NCI-H748 (cell line): ENCODE results near the gene SYNE2.
"Not testable (repeated sequence)": the region's sequence is repeated elsewhere in the genome, so short reads cannot be mapped to it uniquely, and the experiment has no call there.

Experiments
- DNase-seq: peaks from one replicate; lab custom pipeline; 2025; ENCODE audit not compliant: unreplicated experiment; lab: John Stamatoyannopoulos, UW

Gene SYNE2

GRCh38 chr14:64117671-64118402 lies 265.0 kb downstream of the SYNE2 start:
- no peak for DNase-seq

GRCh38 chr14:64118403-64118742 lies 265.6 kb downstream of the SYNE2 start:
- not testable (repeated sequence) for DNase-seq

GRCh38 chr14:64118892-64119291 lies 266.1 kb downstream of the SYNE2 start:
- DNase-seq, result no peak

- no peak for DNase-seq
These were observed 266.7 kb downstream of the SYNE2 start for GRCh38 chr14:64119500-64119899.

- DNase-seq, result no peak
These were observed 267.2 kb downstream of the SYNE2 start for GRCh38 chr14:64119980-64120379.

- DNase-seq, result no peak
These were observed 270.5 kb downstream of the SYNE2 start for GRCh38 chr14:64123241-64123822.

GRCh38 chr14:64125270-64125669 lies 272.5 kb downstream of the SYNE2 start:
- no peak for DNase-seq

GRCh38 chr14:64126548-64126947 lies 273.7 kb downstream of the SYNE2 start:
- DNase-seq, result no peak

GRCh38 chr14:64137657-64138290 lies 285.0 kb downstream of the SYNE2 start:
- DNase-seq, result no peak

GRCh38 chr14:64147126-64147790 lies 294.5 kb downstream of the SYNE2 start:
- DNase-seq, result no peak

- DNase-seq, result no peak
These were observed 297.1 kb downstream of the SYNE2 start for GRCh38 chr14:64149921-64150320.

GRCh38 chr14:64158608-64159007 lies 305.8 kb downstream of the SYNE2 start:
- no peak for DNase-seq

GRCh38 chr14:64159588-64159987 lies 306.8 kb downstream of the SYNE2 start:
- DNase-seq, result no peak

- no peak for DNase-seq
These were observed 317.4 kb downstream of the SYNE2 start for GRCh38 chr14:64170181-64170580.

- no peak for DNase-seq
These were observed 322.3 kb downstream of the SYNE2 start for GRCh38 chr14:64174922-64175782.

- DNase-seq, result no peak
These were observed 323.5 kb downstream of the SYNE2 start for GRCh38 chr14:64176330-64176729.

- no peak for DNase-seq
These were observed 326.0 kb downstream of the SYNE2 start for GRCh38 chr14:64178814-64179213.

- not testable (repeated sequence) for DNase-seq
These were observed 330.1 kb downstream of the SYNE2 start for GRCh38 chr14:64182908-64183307.

GRCh38 chr14:64184103-64184729 lies 331.4 kb downstream of the SYNE2 start:
- no peak for DNase-seq

- DNase-seq, result no peak
These were observed 332.4 kb downstream of the SYNE2 start for GRCh38 chr14:64185184-64185583.
